Neural progenitor cell (in vitro differentiated cells): ENCODE results near the gene TRAPPC3.

Source experiments
- EZH2 ChIP-seq: fragments of 200-600 bp; sonication (generic); IDR thresholded peaks from 2 replicates; pipeline ENCODE4 v1.6.1; 2017; ENCODE audit warnings: antibody characterized with exemption, mild to moderate bottlenecking, moderate library complexity
- EZH2phosphoT487 ChIP-seq: fragments of 200-600 bp; sonication (generic); IDR thresholded peaks from 2 replicates; pipeline ENCODE4 v1.6.1; 2017; ENCODE audit warnings: antibody characterized with exemption
- TF ChIP-seq, protein P1 (sequence below): fragments of 200-600 bp; sonication (generic); IDR thresholded peaks from 2 replicates; pipeline ENCODE4 v1.5.1; 2017; ENCODE audit warnings: antibody characterized with exemption, mild to moderate bottlenecking

DNA sequence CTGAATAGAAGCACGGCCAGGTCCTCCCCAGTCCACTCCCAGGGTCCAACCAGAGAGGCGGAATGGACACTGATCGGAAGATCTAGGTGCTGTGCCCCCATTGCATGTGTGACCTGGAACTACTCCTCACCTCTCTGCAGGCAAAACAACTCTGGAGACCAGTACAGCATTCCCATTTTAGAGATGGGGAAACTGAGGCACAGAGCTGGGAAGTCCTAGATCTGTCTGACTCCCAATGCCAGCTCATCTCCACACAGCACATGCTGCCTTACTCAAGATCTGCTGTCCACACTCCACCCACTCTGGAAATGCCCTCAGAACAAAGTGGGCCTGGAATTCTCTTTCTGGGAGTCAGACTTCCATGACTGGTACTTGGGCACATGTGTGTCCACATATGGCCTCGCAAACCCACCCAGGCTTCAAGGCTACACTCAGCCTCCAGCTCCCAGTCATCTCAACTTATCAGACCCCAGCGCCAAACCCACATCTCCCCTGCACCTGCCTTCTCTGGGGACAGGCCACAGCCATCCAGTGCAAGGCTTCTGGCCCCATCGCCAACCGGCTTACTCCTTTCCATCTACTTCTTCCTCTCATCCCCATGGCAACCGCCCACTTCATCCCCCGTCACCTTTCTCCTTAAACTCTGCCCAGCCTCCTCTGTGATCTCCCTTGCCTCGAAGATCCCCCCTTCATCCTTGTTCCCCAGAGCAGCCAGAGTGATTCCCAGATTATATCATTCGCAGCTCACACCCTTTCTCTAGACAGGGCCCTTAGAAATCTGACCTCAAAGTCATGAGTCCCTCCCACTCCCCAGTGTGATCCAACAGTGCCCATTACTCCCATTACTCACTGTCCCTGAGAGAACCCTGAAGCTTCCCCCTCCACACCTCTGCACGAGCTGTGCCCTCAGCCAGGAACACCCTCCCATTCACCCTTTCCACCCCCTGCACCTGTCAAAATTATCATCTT, 26.9 kb downstream of the TRAPPC3 start:
- TF ChIP-seq, protein P1, sequence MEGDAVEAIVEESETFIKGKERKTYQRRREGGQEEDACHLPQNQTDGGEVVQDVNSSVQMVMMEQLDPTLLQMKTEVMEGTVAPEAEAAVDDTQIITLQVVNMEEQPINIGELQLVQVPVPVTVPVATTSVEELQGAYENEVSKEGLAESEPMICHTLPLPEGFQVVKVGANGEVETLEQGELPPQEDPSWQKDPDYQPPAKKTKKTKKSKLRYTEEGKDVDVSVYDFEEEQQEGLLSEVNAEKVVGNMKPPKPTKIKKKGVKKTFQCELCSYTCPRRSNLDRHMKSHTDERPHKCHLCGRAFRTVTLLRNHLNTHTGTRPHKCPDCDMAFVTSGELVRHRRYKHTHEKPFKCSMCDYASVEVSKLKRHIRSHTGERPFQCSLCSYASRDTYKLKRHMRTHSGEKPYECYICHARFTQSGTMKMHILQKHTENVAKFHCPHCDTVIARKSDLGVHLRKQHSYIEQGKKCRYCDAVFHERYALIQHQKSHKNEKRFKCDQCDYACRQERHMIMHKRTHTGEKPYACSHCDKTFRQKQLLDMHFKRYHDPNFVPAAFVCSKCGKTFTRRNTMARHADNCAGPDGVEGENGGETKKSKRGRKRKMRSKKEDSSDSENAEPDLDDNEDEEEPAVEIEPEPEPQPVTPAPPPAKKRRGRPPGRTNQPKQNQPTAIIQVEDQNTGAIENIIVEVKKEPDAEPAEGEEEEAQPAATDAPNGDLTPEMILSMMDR, result no peak
- no peak for TF ChIP-seq EZH2
- TF ChIP-seq EZH2phosphoT487, result no peak
